Osteocyte (in vitro differentiated cells): ENCODE data around the gene INTS1. TPM values are rescaled to one million over a fixed set of nuclear protein-coding genes. Genes with fewer than 3 reads are reported as not detected.
A peak's percentile ranks its signal among the peaks of the same experiment; 100 is the strongest.

ENCODE experiments used
- DNase-seq: peaks from one replicate; pipeline ENCODE4 v3.0.0; 2021; ENCODE audit warnings: mixed read lengths; ENCODE audit not compliant: unreplicated experiment; ENCODE audit errors: extremely low spot score
- H3K27ac Mint-ChIP-seq: one replicate; pipeline ENCODE4 v1.8.0; 2021; ENCODE audit warnings: mild to moderate bottlenecking, mixed read lengths; ENCODE audit not compliant: unreplicated experiment
- H3K27me3 Mint-ChIP-seq: one replicate; pipeline ENCODE4 v1.8.0; 2021; ENCODE audit warnings: mixed read lengths; ENCODE audit not compliant: unreplicated experiment
- H3K36me3 Mint-ChIP-seq: one replicate; pipeline ENCODE4 v1.8.0; 2021; ENCODE audit warnings: mixed read lengths; ENCODE audit not compliant: unreplicated experiment
- H3K4me1 Mint-ChIP-seq: one replicate; pipeline ENCODE4 v1.8.0; 2021; ENCODE audit warnings: mixed read lengths; ENCODE audit not compliant: unreplicated experiment
- H3K4me3 Mint-ChIP-seq: one replicate; pipeline ENCODE4 v1.8.0; 2021; ENCODE audit warnings: mild to moderate bottlenecking, moderate library complexity, mixed read lengths; ENCODE audit not compliant: unreplicated experiment
- H3K9me3 Mint-ChIP-seq: one replicate; pipeline ENCODE4 v1.8.0; 2021; ENCODE audit warnings: mixed read lengths; ENCODE audit not compliant: unreplicated experiment
- total RNA-seq: library from RNA; stranded (reverse); gene quantifications from 2 replicates; pipeline ENCODE4 v1.2.1, GENCODE V29; 2021
- TF ChIP-seq, protein P1 (sequence below): fragments of 200-600 bp; sonication (generic); IDR thresholded peaks from 2 replicates; pipeline ENCODE4 v1.5.0; 2021; ENCODE audit warnings: antibody characterized with exemption, mild to moderate bottlenecking, moderate library complexity

The INTS1 gene
- total RNA-seq, 1 donor from 2014 or later: 121 TPM

DNA sequence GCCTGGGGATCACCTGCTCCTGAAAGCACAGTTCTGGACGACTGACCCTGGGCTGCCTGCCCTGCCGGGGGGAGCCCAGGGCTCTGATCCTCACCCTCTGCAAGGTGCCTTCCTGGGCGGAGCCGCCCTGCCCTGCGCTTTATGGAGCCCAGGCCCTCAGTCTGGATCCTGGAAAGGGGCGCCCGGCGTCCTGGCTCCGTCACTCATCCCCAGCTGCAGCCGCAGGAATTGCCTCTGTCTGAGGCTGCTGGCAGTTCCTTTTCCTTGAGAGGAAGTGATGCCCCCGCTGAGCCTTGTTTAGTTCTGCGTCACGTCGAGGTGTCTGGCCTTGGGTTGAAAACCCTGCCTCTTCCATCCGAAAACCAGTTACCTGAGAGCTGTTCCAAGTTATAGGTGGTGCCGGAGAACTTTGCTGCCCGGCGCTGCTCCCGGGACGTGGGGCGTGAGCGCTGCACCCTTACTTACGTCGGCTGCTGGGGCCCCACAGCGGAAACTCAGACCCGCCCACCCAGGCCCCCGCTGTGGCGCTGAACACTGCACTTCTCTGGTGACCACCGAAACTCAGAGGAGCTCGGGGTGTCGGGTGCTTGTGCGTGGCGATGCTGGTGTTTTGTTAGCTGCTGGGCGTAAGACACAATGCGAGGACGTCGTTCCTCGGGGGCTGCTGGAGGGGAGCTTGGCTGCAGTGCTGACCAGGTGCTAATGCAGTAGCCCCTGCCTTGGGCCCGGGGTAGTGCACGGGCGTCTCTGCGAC is 31.7 kb upstream of the INTS1 start:
- H3K4me1 Mint-ChIP-seq: peaks cover 59% of the 10 kb centered on the region
- TF ChIP-seq, protein P1, sequence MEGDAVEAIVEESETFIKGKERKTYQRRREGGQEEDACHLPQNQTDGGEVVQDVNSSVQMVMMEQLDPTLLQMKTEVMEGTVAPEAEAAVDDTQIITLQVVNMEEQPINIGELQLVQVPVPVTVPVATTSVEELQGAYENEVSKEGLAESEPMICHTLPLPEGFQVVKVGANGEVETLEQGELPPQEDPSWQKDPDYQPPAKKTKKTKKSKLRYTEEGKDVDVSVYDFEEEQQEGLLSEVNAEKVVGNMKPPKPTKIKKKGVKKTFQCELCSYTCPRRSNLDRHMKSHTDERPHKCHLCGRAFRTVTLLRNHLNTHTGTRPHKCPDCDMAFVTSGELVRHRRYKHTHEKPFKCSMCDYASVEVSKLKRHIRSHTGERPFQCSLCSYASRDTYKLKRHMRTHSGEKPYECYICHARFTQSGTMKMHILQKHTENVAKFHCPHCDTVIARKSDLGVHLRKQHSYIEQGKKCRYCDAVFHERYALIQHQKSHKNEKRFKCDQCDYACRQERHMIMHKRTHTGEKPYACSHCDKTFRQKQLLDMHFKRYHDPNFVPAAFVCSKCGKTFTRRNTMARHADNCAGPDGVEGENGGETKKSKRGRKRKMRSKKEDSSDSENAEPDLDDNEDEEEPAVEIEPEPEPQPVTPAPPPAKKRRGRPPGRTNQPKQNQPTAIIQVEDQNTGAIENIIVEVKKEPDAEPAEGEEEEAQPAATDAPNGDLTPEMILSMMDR: no peak
- H3K9me3 Mint-ChIP-seq: no peaks in the 10 kb centered on the region
- H3K27me3 Mint-ChIP-seq: no peaks in the 10 kb centered on the region
- H3K36me3 Mint-ChIP-seq: peaks cover 3% of the 10 kb centered on the region
- H3K27ac Mint-ChIP-seq: peak overlapping the region; percentile 98
- H3K4me3 Mint-ChIP-seq: no peak overlapping the region
- DNase-seq: no peak

DNA sequence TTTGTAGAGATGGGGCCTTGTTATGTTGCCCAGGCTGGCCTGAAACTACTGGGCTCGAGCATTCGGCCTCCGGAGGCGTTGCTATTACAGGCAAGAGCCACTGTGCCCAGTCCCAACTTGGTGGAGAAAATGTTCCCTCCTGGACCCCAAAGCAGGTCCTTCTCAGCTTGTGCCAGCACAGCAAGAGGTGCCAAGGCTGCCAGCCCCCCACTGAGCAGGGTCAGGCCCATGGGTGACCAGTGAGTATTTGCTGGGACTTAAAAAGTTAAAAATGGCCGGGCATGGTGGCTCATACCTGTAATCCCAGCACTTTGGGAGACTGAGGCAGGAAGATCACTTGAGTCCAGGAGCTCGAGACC is 30.9 kb upstream of the INTS1 start:
- TF ChIP-seq, protein P1: no peak
- H3K4me3 Mint-ChIP-seq: no peak overlapping the region
- no peaks in the 10 kb centered on the region for H3K27me3 Mint-ChIP-seq
- peaks cover 61% of the 10 kb centered on the region for H3K4me1 Mint-ChIP-seq
- peaks cover 2% of the 10 kb centered on the region for H3K36me3 Mint-ChIP-seq
- H3K9me3 Mint-ChIP-seq: no peaks in the 10 kb centered on the region
- DNase-seq: no peak
- no peak overlapping the region for H3K27ac Mint-ChIP-seq

DNA sequence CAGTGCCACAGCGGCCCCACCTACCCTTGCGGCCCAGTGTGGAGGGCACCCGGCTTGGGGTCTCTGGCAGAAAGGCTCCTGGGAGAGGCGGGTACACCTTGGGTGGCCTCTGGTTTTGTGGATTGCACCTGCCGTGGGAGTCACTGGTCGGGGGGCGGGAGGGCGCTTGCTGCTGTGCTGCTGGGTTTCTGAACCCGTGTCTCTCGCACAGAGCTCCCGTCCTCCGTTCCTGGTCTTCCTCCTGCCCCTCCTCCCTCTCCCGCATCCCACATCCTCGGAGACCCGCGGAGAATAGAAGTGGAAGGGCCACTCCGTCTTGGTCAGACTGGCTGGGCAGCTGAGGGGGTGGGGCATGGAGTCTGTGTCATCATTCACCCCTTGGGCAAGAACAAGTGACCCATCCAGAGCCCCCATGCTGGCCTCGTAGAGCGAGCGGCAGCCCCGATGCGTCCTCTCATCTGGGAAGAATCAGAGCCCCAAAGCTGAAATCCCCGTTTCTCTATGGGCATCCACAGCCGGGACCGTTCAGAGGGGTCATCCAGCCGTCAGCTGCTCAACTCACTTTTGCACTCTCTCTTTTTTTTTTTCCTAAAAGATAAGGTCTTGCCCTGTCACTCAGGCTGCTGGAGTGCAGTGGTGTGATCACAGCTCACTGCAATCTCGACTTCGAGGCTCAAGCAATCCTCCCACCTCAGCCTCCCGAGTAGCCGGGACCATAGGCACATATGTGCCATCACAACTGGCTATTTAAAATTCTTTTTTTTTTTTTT is 30.3 kb upstream of the INTS1 start:
- H3K27ac Mint-ChIP-seq: peak overlapping the region; percentile 97
- no peak for DNase-seq
- H3K36me3 Mint-ChIP-seq: peaks cover 2% of the 10 kb centered on the region
- H3K27me3 Mint-ChIP-seq: no peaks in the 10 kb centered on the region
- H3K9me3 Mint-ChIP-seq: no peaks in the 10 kb centered on the region
- peaks cover 61% of the 10 kb centered on the region for H3K4me1 Mint-ChIP-seq
- H3K4me3 Mint-ChIP-seq: no peak overlapping the region
- TF ChIP-seq, protein P1: no peak

DNA sequence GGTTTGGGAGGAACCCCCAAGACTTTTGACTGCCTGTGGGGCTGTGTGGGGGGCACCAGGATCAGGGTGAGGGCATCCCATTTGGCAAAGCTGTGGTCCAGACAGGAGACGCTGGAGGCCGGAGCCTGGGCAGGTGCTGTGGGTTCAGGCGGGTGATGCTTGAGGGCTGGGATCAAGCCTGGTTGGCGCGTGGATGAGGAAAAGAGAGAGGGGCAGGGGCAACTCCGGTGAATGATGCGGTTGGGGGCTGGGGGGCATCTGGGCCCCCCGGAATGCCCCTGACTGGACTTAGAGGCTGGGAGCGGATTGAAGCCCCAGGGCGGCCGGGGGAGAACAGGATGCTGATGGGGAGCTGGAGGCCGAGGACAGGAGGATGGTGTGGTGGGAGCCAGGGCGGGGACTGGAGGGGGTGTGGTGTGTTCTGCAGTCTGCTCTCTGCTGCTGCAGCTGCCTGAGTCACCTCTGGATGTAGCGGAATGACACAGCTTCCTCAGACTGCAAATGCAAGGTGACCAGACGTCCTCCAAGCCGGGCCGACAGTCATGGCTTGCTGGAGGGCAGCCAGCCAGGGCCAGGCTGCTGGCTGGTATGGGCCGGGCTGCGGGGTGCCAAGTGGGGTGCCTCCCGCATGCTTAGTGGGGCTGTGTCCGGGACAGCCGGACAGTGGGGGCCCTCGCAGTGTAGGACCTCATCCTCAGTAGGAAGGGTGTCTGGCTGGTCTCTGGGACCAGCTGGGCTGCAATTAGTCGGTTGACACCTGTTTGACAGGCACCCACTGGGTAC is 29.5 kb upstream of the INTS1 start:
- H3K4me1 Mint-ChIP-seq: peaks cover 57% of the 10 kb centered on the region
- H3K27ac Mint-ChIP-seq: peak overlapping the region; percentile 97
- no peak for DNase-seq
- H3K27me3 Mint-ChIP-seq: no peaks in the 10 kb centered on the region
- peak overlapping the region; percentile 83 for H3K4me3 Mint-ChIP-seq
- peaks cover 2% of the 10 kb centered on the region for H3K36me3 Mint-ChIP-seq
- TF ChIP-seq, protein P1: no peak
- H3K9me3 Mint-ChIP-seq: no peaks in the 10 kb centered on the region

DNA sequence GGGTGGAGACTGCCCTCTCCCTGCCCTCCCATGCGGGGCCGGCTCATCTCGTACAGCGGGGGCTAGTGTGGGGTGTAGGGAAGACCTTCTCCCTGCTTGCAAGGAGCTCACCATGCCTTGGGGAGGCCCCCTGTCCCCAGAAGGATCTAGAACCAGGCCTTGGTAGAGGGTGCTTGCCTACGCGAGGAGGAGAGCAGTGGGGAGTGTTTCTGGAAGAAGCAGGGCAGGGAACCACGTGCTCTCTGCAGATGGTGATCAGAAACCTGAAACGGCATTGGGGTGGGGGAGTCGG is 29.0 kb upstream of the INTS1 start:
- Mint-ChIP-seq H3K36me3 (peaks cover 2% of the 10 kb centered on the region), H3K4me3 (peak overlapping the region; percentile 83), H3K27ac (peak overlapping the region; percentile 97), H3K9me3 (no peaks in the 10 kb centered on the region), H3K4me1 (peaks cover 56% of the 10 kb centered on the region), H3K27me3 (no peaks in the 10 kb centered on the region)
- DNase-seq: no peak
- TF ChIP-seq, protein P1: no peak
